CD14-positive monocyte (primary cell): ENCODE results near the gene RING1. TPM values are rescaled to one million over a fixed set of nuclear protein-coding genes. Genes with fewer than 3 reads are reported as not detected.

Experiments
- DNase-seq, 3 donors: peaks; one replicate each; pipeline ENCODE4 v3.0.0-alpha.2; 2011 to 2022
- H2AFZ ChIP-seq: 2 replicates; pipeline ENCODE4 v1.6.0; 2012; ENCODE audit warnings: mild to moderate bottlenecking, low read depth, low read length, inconsistent platforms; ENCODE audit not compliant: insufficient read depth, poor library complexity, severe bottlenecking
- H3K27ac ChIP-seq, 2 donors: 1 replicate in 1 of 2; 2 replicates in 1 of 2; pipeline ENCODE4 v1.5.1; 2012 to 2013; ENCODE audit warnings: low read length in 2 of 2, control low read depth in 1 of 2, inconsistent platforms in 1 of 2, low read depth in 1 of 2, mild to moderate bottlenecking in 1 of 2
- H3K27me3 ChIP-seq, 2 donors: one replicate each; pipeline versions ENCODE4 v1.6.0 to v1.6.1; 2011 to 2013; ENCODE audit warnings: low read length in 2 of 2; ENCODE audit not compliant: control insufficient read depth in 2 of 2, insufficient read depth in 2 of 2
- H3K36me3 ChIP-seq, 2 donors: replicated peaks in 1 of 2; 1 replicate in 1 of 2; 2 replicates in 1 of 2; pipeline versions ENCODE4 v1.5.1 to v1.6.1; 2012 to 2013; ENCODE audit warnings: low read length in 2 of 2, control low read depth in 1 of 2, inconsistent platforms in 1 of 2, mild to moderate bottlenecking in 1 of 2; ENCODE audit not compliant: insufficient read depth in 2 of 2, control insufficient read depth in 1 of 2
- H3K4me1 ChIP-seq, 2 donors: 1 replicate in 1 of 2; 2 replicates in 1 of 2; pipeline versions ENCODE4 v1.5.1 to v1.6.1; 2012 to 2013; ENCODE audit warnings: low read length in 2 of 2, control low read depth in 1 of 2, inconsistent platforms in 1 of 2, mild to moderate bottlenecking in 1 of 2, moderate library complexity in 1 of 2; ENCODE audit not compliant: insufficient read depth in 2 of 2, control insufficient read depth in 1 of 2
- H3K4me2 ChIP-seq: replicated peaks from 2 replicates; pipeline ENCODE3; 2012; ENCODE audit warnings: low read length, moderate library complexity, mild to moderate bottlenecking; ENCODE audit not compliant: poor library complexity, severe bottlenecking; ENCODE audit errors: extremely low read depth
- H3K4me3 ChIP-seq, 3 experiments: fragments of 200-600 bp in 1 of 3; sonication (generic) in 1 of 3; replicated peaks in 1 of 3; 1 replicate in 2 of 3; 2 replicates in 1 of 3; pipeline ENCODE4 v1.5.1; 2011 to 2013; ENCODE audit warnings: low read length in 3 of 3, mild to moderate bottlenecking in 3 of 3, control low read depth in 2 of 3, low read depth in 2 of 3, inconsistent platforms in 1 of 3, moderate library complexity in 1 of 3
- H3K79me2 ChIP-seq: 2 replicates; pipeline ENCODE4 v1.6.0; 2012; ENCODE audit warnings: mild to moderate bottlenecking, control low read depth, inconsistent platforms, low read length, moderate library complexity; ENCODE audit not compliant: insufficient read depth
- H3K9ac ChIP-seq: 2 replicates; pipeline ENCODE4 v1.6.0; 2017; ENCODE audit warnings: low read length, mild to moderate bottlenecking; ENCODE audit not compliant: insufficient read depth, poor library complexity, severe bottlenecking
- H3K9me3 ChIP-seq, 2 donors: replicated peaks in 1 of 2; 1 replicate in 1 of 2; 2 replicates in 1 of 2; pipeline versions ENCODE4 v1.5.1 to v1.6.1; 2012 to 2013; ENCODE audit warnings: low read length in 2 of 2, control low read depth in 1 of 2; ENCODE audit not compliant: control insufficient read depth in 1 of 2, insufficient read depth in 1 of 2
- H4K20me1 ChIP-seq: 2 replicates; pipeline ENCODE4 v1.6.0; 2012; ENCODE audit warnings: mild to moderate bottlenecking, low read length, control low read depth, moderate library complexity; ENCODE audit not compliant: insufficient read depth
- H3K27ac Mint-ChIP-seq, 7 donors: one replicate each; pipeline ENCODE4 v1.8.0; 2020; ENCODE audit warnings: mild to moderate bottlenecking in 7 of 7, mixed read lengths in 7 of 7, moderate library complexity in 6 of 7, inconsistent platforms in 2 of 7
- H3K27me3 Mint-ChIP-seq, 3 donors: one replicate each; pipeline ENCODE4 v1.8.0; 2021 to 2022; ENCODE audit warnings: low read depth in 3 of 3, mild to moderate bottlenecking in 3 of 3, mixed read lengths in 3 of 3, moderate library complexity in 3 of 3, inconsistent platforms in 1 of 3
- H3K36me3 Mint-ChIP-seq, 2 donors: one replicate each; pipeline ENCODE4 v1.8.0; 2020; ENCODE audit warnings: mixed read lengths in 2 of 2, inconsistent platforms in 1 of 2, mild to moderate bottlenecking in 1 of 2
- H3K4me1 Mint-ChIP-seq: one replicate; pipeline ENCODE4 v1.8.0; 2020; ENCODE audit warnings: mild to moderate bottlenecking, mixed read lengths
- H3K4me3 Mint-ChIP-seq, 2 donors: one replicate each; pipeline ENCODE4 v1.8.0; 2020; ENCODE audit warnings: mild to moderate bottlenecking in 2 of 2, mixed read lengths in 2 of 2, moderate library complexity in 1 of 2
- H3K9me3 Mint-ChIP-seq, 7 donors: one replicate each; pipeline ENCODE4 v1.8.0; 2020 to 2022; ENCODE audit warnings: mixed read lengths in 7 of 7, mild to moderate bottlenecking in 6 of 7, moderate library complexity in 6 of 7, inconsistent platforms in 2 of 7
- CTCF ChIP-seq: fragments of 200-600 bp; IDR thresholded peaks from one replicate; pipeline ENCODE4 v1.8.0; 2022; ENCODE audit warnings: antibody characterized with exemption, mild to moderate bottlenecking
- WGBS: methylation state at CpG from one replicate; pipeline ENCODE4 v1.1.5; 2013; ENCODE audit warnings: missing lambda C conversion rate; ENCODE audit not compliant: insufficient coverage; 5-methylcytosine and 5-hydroxymethylcytosine counted together
- intact Hi-C, 2 donors: fragments of 100-400 bp; cut with micrococcal nuclease; formaldehyde crosslinking; loops; one replicate each; pipeline versions ENCODE4 v1.15.0 to v1.15.1; 2023
- polyA plus RNA-seq, 3 donors: library from polyadenylated mRNA; depleted of rRNA in 1 of 3; unstranded in 2 of 3; stranded (reverse) in 1 of 3; fragments of 300-500 nt in 2 of 3; fragments of >200 nt in 1 of 3; fragmentation: Illumina TruSeq in 2 of 3; gene quantifications; 1 replicate in 2 of 3; 2 replicates in 1 of 3; pipeline ENCODE4 v1.2.3, GENCODE V29; 2012 to 2021

RING1 gene
- polyA plus RNA-seq, 3 donors: 4.6 to 27.9 (median 5.7) TPM

GRCh38 chr6:33250731-33251130, 42.4 kb downstream of the RING1 start:
- no peaks in the 10 kb centered on the region for H3K9me3 ChIP-seq
- H3K79me2 ChIP-seq: peaks cover 4% of the 10 kb centered on the region
- no peak overlapping the region for H3K4me2 ChIP-seq
- peaks cover 20 to 25% of the 10 kb centered on the region in 2 donors for H3K36me3 Mint-ChIP-seq
- peak overlapping the region in 1 of 2 donors; percentile 92 for H3K27ac ChIP-seq
- 99% methylated on average over 9 of the region's 13 CpGs for WGBS
- no peak overlapping the region for H3K4me3 Mint-ChIP-seq
- H3K9ac ChIP-seq: no peak overlapping the region
- H4K20me1 ChIP-seq: no peaks in the 10 kb centered on the region
- peaks cover 24 to 29% of the 10 kb centered on the region in 2 donors for H3K4me1 ChIP-seq
- TF ChIP-seq CTCF: no peak
- H3K4me1 Mint-ChIP-seq: peaks cover 32% of the 10 kb centered on the region
- H3K27ac Mint-ChIP-seq: peak overlapping the region in 4 of 7 donors; percentile 91 to 96 (median 94)
- DNase-seq: no peak
- intact Hi-C loops: no loop called here
- H3K4me3 ChIP-seq: no peak overlapping the region
- peaks cover 13 to 21% of the 10 kb centered on the region in 2 donors for H3K36me3 ChIP-seq
- no peak overlapping the region for H2AFZ ChIP-seq
- H3K27me3 ChIP-seq: no peaks in the 10 kb centered on the region
- peaks cover 7 to 9% (median 7%) of the 10 kb centered on the region in 3 donors for H3K27me3 Mint-ChIP-seq
- no peaks in the 10 kb centered on the region for H3K9me3 Mint-ChIP-seq

GRCh38 chr6:33251395-33252012, 43.2 kb downstream of the RING1 start:
- Histone ChIP-seq H3K4me3 (no peak overlapping the region), H3K27ac (no peak overlapping the region), H4K20me1 (no peaks in the 10 kb centered on the region), H3K27me3 (no peaks in the 10 kb centered on the region), H3K4me2 (no peak overlapping the region), H2AFZ (no peak overlapping the region), H3K36me3 (peaks cover 13 to 21% of the 10 kb centered on the region in 2 donors), H3K9me3 (no peaks in the 10 kb centered on the region), H3K79me2 (peaks cover 4% of the 10 kb centered on the region), H3K9ac (no peak overlapping the region), H3K4me1 (peaks cover 24 to 29% of the 10 kb centered on the region in 2 donors)
- WGBS: 87% methylated on average over 6 of the region's 6 CpGs
- Mint-ChIP-seq H3K4me1 (peaks cover 32% of the 10 kb centered on the region), H3K27me3 (peaks cover 4 to 8% (median 6%) of the 10 kb centered on the region in 3 donors), H3K4me3 (peak overlapping the region in 1 of 2 donors; percentile 46), H3K27ac (peak overlapping the region in 2 of 7 donors; percentile 45 to 47), H3K36me3 (peaks cover 21 to 28% of the 10 kb centered on the region in 2 donors), H3K9me3 (no peaks in the 10 kb centered on the region)
- intact Hi-C loops: no loop called here
- no peak for TF ChIP-seq CTCF
- no peak for DNase-seq
